SIG-M5 treated with dmso at 0.1 percent for 504 hours (cell line): ENCODE data around the gene BCAS1.
A peak's percentile ranks its signal among the peaks of the same experiment; 100 is the strongest.
"Not testable (repeated sequence)": the region's sequence is repeated elsewhere in the genome, so short reads cannot be mapped to it uniquely, and the experiment has no call there.

Experiments
- DNase-seq: peaks from one replicate; lab custom pipeline; 2025; ENCODE audit not compliant: unreplicated experiment; lab: John Stamatoyannopoulos, UW

BCAS1 gene

DNA sequence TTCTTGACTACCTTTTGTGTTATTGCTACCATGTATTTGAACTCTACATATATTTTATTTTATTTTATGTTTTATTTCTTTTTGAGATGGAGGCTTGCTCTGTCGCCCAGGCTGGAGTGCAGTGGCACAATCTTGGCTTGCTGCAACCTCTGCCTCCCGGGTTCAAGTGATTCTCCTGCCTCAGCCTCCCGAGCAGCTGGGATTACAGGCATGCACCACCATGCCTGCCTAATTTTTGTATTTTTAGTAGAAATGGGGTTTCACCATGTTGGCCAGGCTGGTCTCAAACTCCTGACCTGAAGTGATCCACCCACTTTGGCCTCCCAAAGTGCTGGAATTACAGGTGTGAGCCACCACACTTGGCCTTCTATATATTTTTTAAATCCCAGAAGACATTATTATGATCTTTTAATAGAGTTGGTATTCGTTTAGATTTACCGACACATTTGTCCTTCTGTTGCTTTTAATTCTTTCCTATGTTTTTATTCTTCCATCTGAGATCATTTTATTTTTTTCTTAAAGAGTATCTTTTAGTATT is 137.7 kb downstream of the BCAS1 start:
- DNase-seq: not testable (repeated sequence)

DNA sequence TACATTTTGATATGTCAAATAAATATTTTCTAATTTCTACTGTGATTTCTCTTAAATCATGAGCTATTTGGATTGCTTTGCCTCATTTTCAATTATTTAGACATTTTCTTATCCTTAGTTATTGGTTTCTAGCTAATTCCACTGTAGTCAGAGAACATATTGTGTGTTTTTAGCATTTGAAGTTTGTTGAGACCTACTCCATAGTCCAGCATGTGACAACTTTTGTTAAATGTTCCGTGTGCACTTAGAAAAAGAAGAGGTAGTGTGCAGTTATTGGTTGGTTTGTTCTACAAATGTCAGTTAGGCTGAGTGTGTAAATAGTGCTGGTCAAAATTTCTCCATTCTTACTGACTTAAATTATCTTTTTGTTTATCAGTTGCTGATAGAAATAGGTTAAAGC is 138.8 kb downstream of the BCAS1 start:
- no peak for DNase-seq

DNA sequence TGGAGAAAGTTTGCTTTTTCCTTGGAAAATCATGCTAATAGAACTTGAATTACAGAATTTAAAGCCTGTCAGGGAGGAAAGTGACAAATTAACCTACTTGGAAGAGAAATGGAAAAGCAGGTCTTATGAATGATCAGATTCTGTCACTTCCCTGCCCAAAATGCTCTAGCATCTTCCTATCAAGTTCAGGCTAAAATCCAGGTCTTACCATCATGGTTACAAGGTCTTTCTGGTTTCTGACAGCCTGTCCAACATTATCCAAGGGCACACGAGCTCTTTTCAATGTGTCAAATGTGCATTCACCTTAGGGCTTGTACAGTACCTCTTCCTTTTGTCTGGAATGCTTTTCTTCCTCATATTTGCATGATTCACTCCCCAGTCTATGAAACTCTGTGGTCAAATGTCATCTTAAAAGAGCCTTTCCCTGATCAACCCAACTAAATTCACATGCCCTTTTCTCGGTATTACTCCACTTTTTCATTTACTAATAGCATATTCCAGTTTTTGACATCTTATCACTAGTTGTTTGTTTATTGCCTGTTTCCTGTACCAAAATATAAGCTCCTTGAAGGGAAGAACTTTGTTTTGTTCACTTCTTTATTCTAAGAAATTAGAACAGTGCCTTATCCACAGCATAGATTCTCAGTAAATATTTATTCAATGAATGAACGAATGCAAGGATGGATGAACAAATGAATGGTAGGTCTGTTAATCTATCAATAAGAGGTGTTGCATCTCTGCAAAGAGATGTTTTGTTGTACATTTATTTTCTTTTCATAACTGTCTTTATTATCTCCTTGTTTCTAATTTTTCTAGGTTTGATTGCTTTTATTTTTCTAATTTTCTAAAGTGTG is 139.5 kb downstream of the BCAS1 start:
- peak; percentile 80 for DNase-seq

DNA sequence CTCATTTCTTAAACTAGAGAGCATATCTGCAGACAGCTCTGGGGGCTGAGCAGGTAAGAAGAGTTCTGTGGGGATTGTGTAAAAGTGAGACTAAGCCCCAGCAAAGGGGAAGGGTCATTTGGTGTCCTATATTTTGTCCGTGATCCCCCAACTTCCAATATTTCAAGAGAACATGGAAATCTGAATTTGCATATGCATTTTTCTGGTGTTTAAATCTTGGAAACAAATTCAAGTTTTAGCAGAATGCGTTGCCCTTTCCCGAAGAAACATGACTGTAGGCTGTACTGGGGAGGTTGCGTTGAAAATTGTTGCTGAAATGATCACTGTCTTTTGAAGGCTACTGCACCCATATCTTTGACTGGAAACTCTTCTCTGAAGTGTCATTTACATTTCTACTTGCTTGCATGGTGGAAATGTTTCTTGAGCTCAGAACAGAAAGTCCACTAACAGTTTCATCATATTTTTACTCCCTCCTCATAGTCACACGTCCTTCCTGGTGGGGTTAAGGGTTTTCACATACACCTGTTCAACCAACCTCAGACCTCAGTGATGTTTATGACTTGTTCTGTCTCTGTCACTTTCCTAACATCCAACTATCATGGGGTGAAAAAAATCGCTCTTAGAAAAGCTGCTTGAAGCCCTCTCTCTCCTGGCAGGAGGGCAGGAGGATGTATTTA is 140.3 kb downstream of the BCAS1 start:
- DNase-seq: no peak

DNA sequence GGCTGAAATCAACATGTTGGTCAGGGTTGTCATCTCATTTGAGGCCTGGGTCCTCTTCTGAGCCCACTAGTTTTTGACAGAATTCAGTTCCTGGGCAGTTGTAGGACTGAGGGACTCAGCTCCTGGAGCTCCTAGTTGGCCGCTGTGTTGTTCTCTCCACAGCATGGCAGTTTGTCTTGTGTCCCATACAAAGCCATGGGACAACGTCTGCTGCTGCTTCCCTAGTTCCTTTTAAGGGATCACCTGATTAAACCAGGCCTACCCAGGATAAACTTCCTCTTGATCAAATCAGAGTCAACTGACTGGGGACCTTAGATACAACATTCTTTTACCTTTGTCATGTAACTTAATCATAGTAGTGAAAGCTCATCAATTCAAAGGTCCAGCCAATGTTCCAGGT is 141.0 kb downstream of the BCAS1 start:
- no peak for DNase-seq

DNA sequence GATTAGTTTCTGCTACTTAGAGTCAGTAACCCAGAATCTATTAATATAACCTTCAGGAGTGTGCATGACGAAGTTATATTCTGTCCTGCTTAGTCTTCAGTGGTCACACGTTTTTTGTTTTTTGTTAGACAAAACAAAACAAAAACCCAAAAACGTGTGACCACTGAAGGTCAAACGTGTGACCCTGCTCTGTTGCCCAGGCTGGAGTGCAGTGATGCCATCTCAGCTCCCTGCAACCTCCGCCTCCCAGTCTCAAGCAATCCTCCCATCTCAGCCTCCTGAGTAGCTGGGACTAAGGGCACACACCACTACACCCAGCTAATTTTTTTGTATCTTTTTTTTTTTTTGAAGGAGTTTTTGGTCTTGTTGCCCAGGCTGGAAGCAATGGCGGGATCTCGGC is 142.4 kb downstream of the BCAS1 start:
- DNase-seq: no peak

DNA sequence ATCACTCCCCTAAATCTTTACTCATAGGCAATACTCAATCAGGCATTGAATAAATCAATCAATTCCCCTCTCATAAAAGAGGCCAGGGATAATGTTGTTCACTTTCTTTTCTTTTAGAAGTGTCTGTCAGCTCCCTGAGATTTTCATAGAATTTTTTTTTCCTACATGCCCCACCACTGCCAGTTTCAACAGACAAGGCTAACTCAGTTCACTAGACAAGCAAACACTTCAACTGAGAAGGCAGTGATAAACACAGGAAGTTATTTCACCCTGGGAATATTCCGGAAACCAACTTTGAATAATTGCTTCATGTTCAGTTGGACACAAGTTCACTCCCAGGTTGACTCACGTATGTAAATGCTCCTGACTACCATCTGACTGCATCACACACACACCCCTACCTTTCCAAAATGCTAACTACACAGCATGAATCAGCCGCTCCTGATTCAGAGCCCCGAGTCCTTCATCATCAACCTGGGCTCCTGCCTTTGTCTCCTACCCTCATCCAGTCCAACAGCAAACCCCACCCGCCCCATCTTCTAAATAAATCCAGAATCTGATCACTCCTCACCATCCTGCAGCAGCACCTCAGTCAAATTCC is 143.9 kb downstream of the BCAS1 start:
- peak; percentile 99 for DNase-seq

DNA sequence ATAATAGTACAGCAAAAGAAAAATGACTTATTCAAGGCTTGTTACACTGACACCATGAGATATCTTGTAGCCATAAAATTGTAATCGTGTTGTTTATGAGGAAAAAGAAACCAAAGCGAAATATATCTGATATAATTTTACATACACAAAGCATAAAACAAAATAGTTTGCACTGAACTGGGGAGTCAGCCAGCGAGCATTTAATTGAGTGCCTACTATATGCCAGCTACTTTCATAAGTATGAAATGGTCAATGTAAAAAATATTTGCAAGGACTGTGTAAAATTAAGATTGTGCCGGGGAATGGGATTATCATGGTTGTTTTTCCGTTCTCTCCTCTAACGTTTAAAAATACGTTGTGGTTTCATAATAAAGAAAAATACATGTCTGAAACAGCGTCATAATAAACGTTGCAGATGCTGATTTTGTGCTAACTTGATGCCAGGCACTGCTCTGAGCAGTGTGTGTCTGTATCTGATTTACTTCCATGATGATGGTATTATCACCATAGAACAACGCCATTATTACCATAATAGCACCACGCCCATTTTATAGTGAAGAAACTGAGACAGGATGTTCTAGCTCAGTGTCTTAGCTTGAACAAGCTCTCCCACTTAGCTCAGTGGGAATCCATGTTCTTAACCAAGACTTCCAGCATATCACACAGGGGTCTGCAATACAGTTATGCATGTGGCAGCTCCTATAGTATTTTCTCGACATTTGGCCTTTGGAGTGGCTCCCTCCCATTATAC is 144.6 kb downstream of the BCAS1 start:
- no peak for DNase-seq

DNA sequence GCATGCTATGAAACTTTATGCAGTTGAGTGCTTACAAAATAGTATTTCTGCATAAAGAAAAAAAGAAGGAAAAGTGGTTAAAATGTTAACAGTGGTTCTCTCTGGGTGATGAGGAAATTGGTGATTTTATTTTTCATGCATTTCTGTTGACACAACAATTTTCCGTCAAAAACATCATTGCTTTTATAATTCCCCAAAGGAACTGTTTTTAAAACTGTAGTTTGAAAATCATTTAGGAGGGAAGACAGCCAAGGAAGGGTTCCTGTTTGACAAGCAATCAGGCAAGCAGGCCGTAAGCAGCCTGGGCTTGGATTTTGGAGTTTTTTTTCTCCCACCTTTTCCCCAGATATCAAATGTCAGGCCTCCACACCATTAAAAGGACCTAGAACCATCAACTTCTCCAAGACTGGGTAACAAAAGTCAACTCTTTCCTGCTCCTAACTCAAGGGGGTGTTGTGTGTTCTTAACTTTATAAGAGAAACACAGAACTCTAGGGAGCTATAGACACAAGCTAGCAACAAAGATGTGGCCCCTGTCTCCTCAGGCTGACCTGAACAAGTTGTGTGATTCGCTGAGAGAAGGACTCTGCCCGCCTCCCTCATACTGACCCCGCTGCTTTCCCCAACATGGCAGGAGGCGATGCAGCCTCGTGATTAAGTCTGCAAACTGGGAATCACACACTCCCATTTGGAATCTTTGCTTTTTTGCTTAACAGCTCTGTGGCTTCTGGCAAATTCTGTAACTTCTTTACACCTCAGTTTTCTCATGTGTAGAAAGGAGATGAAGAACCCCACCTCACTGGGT is 146.6 kb downstream of the BCAS1 start:
- DNase-seq: peak; percentile 64

DNA sequence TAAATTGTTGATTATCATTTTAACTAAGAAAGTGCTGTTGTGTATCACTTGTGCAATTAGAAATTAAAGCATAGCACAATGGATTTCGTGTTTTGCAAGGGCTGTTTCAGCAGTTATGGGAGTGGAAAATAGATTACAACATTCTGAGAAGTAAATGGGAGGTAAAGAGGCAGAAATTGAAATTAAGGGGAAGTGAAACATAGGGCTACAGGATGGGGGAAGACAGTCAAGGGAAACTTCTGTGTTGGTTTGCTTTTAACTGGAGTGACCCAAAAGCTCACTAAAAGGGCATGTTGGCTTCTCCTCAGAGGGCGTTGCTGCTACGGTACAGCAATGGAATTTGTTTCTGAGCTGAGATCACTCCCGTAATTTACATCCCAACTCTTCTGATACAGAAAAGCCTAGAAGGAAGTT is 147.5 kb downstream of the BCAS1 start:
- DNase-seq: peak; percentile 99

DNA sequence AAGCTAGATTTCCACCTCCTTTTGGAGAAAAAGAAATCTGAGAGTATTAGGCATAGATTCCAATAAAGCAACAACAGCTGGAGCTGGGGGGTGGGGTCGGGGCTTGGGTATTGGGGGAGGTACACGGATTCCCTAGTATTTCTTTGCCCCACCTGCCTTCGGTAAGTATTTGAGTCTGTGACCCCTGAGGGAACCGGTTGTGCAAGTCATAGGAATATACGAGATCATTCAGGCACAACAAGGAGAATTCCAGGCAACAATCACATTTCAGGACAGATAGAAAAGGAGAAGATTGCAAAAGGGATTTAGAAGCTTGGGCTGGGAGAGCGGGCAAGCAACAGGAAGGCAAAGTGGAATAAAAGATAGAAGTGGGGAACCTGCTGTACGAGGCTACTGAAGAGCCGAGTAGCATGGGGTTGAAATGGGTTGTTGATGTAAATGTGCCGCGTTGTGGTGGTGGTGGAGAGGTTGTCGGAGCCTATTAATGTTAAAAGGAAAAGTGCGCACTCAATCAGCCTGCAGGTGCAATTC is 148.9 kb downstream of the BCAS1 start:
- DNase-seq: peak; percentile 91

DNA sequence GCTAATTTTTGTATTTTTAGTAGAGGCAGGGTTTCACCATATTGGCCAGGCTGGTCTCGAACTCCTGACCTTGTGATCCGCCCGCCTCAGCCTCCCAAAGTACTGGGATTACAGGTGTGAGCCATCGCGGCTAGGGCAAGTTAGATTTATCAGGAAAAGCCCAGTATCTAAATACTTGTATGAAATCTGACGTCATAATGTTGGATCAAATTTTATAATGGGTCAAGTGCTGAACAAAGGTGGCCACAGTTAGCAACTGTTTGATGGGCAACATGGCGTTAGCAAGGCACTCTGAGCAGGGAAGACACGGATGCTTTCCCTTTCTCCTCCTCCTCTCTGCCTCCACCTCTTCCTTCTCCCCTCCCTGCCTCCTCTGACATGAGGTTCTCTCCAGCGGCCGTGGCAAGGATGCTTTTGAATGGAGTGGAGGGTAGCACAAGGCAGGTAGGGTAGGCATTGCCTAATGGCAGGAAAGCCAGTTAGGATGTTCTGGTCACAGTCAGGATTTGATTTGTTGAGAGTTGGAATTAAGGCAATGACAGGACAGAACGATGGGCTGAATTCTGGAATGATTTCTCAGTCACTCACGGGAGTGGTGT is 149.6 kb downstream of the BCAS1 start:
- DNase-seq: no peak

DNA sequence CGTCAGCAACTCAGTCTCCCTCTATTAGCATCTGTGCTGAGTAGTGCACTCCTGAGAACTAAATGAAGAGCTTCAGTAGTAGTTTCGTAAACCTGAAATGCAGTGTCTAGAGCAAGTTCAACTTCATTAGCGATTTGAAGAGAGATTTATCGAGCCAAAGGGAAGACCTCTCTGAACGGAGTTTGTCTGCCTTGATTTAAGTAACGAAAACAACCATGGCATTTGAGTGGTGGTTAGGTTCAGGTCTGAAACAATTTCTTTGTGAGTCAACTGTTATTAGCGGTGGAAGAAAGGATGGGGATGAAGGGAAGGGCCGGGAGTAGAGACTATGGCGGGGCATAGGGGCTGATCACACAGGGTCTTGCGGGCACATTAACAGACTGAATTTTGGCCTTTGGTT is 150.5 kb downstream of the BCAS1 start:
- DNase-seq: no peak

DNA sequence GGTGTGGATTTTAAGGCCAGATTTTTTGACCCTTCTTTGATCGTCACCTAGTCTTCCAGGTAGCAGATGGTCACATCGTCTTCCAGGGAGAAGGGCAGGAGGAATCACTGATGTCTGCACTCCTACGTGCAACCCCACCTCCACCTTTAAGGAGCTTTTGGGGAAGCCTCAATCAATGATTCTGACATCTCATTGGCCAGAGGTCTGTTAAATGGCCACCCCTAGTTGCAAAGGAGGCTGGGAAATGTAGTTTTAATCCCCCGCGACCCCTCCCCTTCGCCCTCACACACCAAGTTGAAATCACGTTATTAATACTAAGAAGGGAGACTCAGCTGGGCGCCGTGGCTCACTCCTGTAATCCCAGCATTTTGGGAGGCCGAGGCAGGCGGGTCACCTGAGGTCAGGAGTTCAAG is 151.4 kb downstream of the BCAS1 start:
- no peak for DNase-seq

DNA sequence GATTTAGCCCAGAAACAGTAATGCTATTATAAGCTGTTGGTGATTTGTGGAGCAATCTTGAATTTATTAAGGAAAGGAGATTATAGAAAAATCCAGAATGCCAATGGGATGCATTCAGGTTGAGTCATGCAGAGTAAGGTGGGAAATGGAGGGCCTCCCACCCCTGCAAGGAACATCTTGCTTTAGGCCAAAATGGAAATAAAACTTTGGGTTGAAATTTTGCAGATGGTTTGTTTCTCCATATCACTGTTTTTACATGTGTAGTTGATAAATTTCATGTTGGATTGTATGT is 152.4 kb downstream of the BCAS1 start:
- no peak for DNase-seq

DNA sequence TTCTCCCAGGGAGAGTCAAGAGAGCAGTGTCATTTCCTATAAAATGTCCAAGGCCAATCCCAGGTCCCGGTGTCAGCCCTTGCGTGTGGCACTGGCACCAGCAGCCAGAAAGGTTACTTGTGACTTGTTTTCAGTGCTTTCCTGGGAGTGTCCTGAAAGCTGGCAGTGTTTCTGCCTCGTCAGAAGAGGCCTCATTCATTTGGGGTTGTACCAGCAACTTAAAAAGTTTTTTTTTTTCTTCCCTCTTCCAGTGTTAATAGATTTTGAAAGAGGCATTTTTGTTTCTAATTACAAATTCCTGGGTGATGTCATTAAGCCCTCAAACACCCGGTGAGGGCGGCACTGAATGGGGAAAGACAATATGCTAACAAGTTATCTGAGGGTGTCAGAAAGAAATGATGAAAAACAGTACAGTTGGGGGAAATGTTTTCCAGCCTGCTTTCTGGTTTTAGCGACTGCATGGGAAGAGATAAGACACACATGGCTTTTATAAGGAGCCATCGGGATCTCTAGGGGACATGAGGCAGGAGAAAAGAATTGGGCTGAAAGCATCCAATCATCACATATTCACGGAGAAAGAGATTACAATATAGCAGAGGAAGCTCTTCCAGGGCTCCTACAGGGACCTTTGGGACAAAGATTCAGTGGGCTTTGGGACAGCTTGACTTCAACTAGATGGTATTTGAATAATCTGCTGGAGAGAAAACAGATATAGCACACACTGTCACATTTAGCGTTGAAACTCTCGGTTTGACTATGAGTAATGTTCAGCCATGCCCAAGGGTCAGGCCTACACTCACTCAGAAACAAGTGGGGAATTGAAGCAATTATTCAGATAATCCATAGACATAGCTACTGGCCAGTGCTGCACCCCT is 153.0 kb downstream of the BCAS1 start:
- DNase-seq: no peak

DNA sequence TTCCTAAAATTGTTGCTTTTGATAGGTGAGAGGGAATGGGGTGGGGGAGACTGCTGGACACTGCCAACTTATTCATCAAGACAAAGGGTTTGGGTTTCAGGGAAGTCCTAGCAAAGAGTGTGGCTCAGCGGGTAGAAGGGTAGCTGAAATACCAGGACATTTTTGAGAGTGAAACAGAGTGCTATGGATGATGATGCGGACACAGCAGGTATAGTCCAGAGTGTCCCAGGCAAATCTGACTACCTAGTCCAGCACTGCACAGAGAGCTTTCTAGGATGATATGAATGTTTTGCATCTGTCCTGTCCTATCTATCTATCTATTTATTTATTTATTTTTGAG is 154.3 kb downstream of the BCAS1 start:
- no peak for DNase-seq

DNA sequence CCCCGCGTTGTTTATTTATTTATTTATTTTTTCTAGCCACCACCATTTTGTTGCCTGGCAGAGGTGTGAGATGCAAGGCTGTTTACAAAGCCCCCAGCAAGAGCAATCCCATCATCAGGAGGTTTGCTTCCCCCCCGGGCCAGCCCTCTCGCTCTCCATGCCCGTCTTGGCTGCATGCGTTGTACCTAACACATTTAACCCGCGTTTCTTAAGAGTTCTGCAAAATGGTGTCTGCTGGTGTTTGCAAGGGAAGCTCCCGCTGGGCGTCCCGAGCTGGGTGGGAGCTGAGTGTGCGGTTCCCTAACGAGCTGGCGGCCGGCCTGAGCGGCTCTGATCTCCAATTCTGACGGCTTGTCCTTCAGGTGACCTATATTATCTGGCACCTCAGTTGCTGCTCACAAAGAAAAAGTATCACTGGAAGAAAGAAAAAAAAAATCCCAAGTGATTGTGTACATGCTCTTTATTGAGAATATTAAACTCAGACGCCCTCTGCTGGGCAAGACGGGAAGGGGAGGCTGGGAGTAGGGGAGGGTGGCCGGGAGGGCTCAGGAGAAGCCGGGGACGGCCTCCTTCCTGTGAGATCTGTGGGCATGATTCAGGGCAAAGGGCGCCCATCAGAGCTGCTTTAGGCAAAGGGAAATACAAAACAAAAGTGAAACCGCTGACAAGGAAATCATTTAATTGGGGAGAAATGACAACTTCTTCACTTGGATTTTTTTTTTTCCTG is 154.8 kb downstream of the BCAS1 start:
- DNase-seq: peak; percentile 100
